GM23248 (cell line): ENCODE results near the gene SSBP2.

ENCODE experiments used
- EZH2 ChIP-seq: fragments of 200-600 bp; sonication (generic); IDR thresholded peaks from 2 replicates; pipeline ENCODE4 v1.6.1; 2018; ENCODE audit warnings: antibody characterized with exemption, mild to moderate bottlenecking; ENCODE audit not compliant: insufficient read depth, poor library complexity, severe bottlenecking
- EZH2phosphoT487 ChIP-seq: fragments of 200-600 bp; sonication (generic); IDR thresholded peaks from 2 replicates; pipeline ENCODE4 v1.6.1; 2018; ENCODE audit warnings: antibody characterized with exemption, moderate library complexity, mild to moderate bottlenecking, low read depth; ENCODE audit not compliant: insufficient read depth

DNA sequence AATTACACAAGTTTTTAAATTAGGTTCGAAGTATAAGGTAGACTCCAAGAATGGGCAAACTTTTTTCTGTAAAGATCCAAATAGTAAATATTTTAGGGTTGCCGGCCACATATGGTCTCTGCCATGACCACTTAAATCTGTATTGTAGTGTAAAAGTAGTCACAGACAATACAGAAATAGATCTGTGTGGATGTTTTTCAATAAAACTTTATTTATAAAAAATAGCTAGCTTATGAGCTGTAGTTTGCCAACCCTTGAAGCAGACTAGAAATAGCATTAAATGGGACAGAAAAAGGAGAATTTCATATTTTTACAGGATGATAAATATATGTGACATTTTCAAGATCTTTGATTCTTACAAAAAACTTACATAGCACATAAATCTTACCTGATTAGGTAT is 262.0 kb downstream of the SSBP2 start:
- TF ChIP-seq EZH2: no peak
- TF ChIP-seq EZH2phosphoT487: no peak
